HEK293 (cell line): ENCODE measurements around the gene TTC31.

Source experiments
- ZFP3 ChIP-seq: fragments of 450-650 bp; formaldehyde crosslinking; IDR thresholded peaks from 2 replicates; pipeline ENCODE4 v1.5.1; 2016; ENCODE audit warnings: low read depth, missing biosample characterization, missing genetic modification characterization
- ZNF157 ChIP-seq: fragments of 450-650 bp; formaldehyde crosslinking; IDR thresholded peaks from 2 replicates; pipeline ENCODE4 v1.5.1; 2016; ENCODE audit warnings: missing biosample characterization, missing genetic modification characterization
- ZNF530 ChIP-seq: fragments of 450-650 bp; formaldehyde crosslinking; IDR thresholded peaks from 2 replicates; pipeline ENCODE4 v1.5.1; 2016; ENCODE audit warnings: low read depth, missing biosample characterization, missing genetic modification characterization
- TF ChIP-seq, protein P1 (sequence below): fragments of 450-650 bp; formaldehyde crosslinking; IDR thresholded peaks from 2 replicates; pipeline ENCODE4 v1.5.1; 2016; ENCODE audit warnings: missing biosample characterization, missing genetic modification characterization

DNA sequence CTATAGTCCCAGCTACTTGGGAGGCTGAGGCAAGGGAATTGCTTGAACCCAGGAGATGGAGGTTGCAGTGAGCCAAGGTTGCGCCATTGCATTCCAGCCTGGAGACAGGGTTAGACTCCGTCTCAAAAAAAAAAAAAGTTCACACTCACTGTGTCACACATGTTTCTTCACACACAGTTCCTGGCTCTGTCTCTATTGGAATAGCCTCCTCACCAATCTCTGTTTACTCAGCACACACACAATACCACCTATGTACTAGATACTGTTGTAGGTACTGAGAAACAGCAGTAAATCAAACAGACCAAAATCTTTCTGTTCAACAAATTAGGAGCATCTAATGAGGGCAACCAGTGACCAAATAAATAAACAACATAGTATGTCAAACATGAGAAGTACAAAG is 3.3 kb downstream of the TTC31 start:
- TF ChIP-seq ZNF530 (no peak), ZFP3 (tag by site-specific recombination) (no peak), ZNF157 (no peak)
- TF ChIP-seq, protein P1, sequence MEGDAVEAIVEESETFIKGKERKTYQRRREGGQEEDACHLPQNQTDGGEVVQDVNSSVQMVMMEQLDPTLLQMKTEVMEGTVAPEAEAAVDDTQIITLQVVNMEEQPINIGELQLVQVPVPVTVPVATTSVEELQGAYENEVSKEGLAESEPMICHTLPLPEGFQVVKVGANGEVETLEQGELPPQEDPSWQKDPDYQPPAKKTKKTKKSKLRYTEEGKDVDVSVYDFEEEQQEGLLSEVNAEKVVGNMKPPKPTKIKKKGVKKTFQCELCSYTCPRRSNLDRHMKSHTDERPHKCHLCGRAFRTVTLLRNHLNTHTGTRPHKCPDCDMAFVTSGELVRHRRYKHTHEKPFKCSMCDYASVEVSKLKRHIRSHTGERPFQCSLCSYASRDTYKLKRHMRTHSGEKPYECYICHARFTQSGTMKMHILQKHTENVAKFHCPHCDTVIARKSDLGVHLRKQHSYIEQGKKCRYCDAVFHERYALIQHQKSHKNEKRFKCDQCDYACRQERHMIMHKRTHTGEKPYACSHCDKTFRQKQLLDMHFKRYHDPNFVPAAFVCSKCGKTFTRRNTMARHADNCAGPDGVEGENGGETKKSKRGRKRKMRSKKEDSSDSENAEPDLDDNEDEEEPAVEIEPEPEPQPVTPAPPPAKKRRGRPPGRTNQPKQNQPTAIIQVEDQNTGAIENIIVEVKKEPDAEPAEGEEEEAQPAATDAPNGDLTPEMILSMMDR: no peak
